ENCODE measurements around the gene NLRP4. TPM values are rescaled to one million over a fixed set of nuclear protein-coding genes. Genes with fewer than 3 reads are reported as not detected.
A peak's percentile ranks its signal among the peaks of the same experiment; 100 is the strongest.

NLRP4 gene
- total RNA-seq, 1 donor from 2014 or later, result not detected

- DNase-seq (ENCODE audit: extremely low spot score, unreplicated experiment), result peak; percentile 64
- H3K27ac Mint-ChIP-seq (ENCODE audit: unreplicated experiment), result no peak overlapping the region
- no peaks in the 10 kb centered on the region for H3K4me1 Mint-ChIP-seq (ENCODE audit: unreplicated experiment)
- H3K27me3 Mint-ChIP-seq (ENCODE audit: unreplicated experiment), result no peaks in the 10 kb centered on the region
- H3K4me3 Mint-ChIP-seq (ENCODE audit: unreplicated experiment), result no peak overlapping the region
- H3K9me3 Mint-ChIP-seq (ENCODE audit: unreplicated experiment), result peaks cover 47% of the 10 kb centered on the region
- no peak for TF ChIP-seq CTCF (IDR thresholded peaks at IDR 0.05)
- H3K36me3 Mint-ChIP-seq (ENCODE audit: unreplicated experiment), result no peaks in the 10 kb centered on the region
Measured at GRCh38 chr19:55809381-55810058, 26.8 kb upstream of the NLRP4 start.

- no peak for TF ChIP-seq CTCF (IDR thresholded peaks at IDR 0.05)
- Mint-ChIP-seq H3K36me3 (ENCODE audit: unreplicated experiment) (no peaks in the 10 kb centered on the region), H3K4me3 (ENCODE audit: unreplicated experiment) (no peak overlapping the region), H3K4me1 (ENCODE audit: unreplicated experiment) (no peaks in the 10 kb centered on the region), H3K27ac (ENCODE audit: unreplicated experiment) (no peak overlapping the region), H3K9me3 (ENCODE audit: unreplicated experiment) (peaks cover 54% of the 10 kb centered on the region), H3K27me3 (ENCODE audit: unreplicated experiment) (no peaks in the 10 kb centered on the region)
- peak; percentile 69 for DNase-seq (ENCODE audit: extremely low spot score, unreplicated experiment)
Measured at GRCh38 chr19:55811340-55811739, 25.0 kb upstream of the NLRP4 start.

- no peaks in the 10 kb centered on the region for H3K27me3 Mint-ChIP-seq (ENCODE audit: unreplicated experiment)
- no peak for DNase-seq (ENCODE audit: extremely low spot score, unreplicated experiment)
- no peak overlapping the region for H3K4me3 Mint-ChIP-seq (ENCODE audit: unreplicated experiment)
- H3K4me1 Mint-ChIP-seq (ENCODE audit: unreplicated experiment), result no peaks in the 10 kb centered on the region
- H3K36me3 Mint-ChIP-seq (ENCODE audit: unreplicated experiment), result no peaks in the 10 kb centered on the region
- H3K27ac Mint-ChIP-seq (ENCODE audit: unreplicated experiment), result no peak overlapping the region
- TF ChIP-seq CTCF (IDR thresholded peaks at IDR 0.05), result no peak
- H3K9me3 Mint-ChIP-seq (ENCODE audit: unreplicated experiment), result peaks cover 54% of the 10 kb centered on the region
Measured at GRCh38 chr19:55812449-55812848, 23.9 kb upstream of the NLRP4 start.

GRCh38 chr19:55813906-55814305 is 22.4 kb upstream of the NLRP4 start:
- H3K27ac Mint-ChIP-seq (ENCODE audit: unreplicated experiment), result no peak overlapping the region
- no peak overlapping the region for H3K4me3 Mint-ChIP-seq (ENCODE audit: unreplicated experiment)
- no peak for TF ChIP-seq CTCF (IDR thresholded peaks at IDR 0.05)
- H3K36me3 Mint-ChIP-seq (ENCODE audit: unreplicated experiment), result no peaks in the 10 kb centered on the region
- no peak for DNase-seq (ENCODE audit: extremely low spot score, unreplicated experiment)
- no peaks in the 10 kb centered on the region for H3K27me3 Mint-ChIP-seq (ENCODE audit: unreplicated experiment)
- peaks cover 57% of the 10 kb centered on the region for H3K9me3 Mint-ChIP-seq (ENCODE audit: unreplicated experiment)
- no peaks in the 10 kb centered on the region for H3K4me1 Mint-ChIP-seq (ENCODE audit: unreplicated experiment)

- Mint-ChIP-seq H3K27ac (ENCODE audit: unreplicated experiment) (no peak overlapping the region), H3K4me3 (ENCODE audit: unreplicated experiment) (no peak overlapping the region), H3K9me3 (ENCODE audit: unreplicated experiment) (peaks cover 41% of the 10 kb centered on the region), H3K4me1 (ENCODE audit: unreplicated experiment) (no peaks in the 10 kb centered on the region), H3K27me3 (ENCODE audit: unreplicated experiment) (no peaks in the 10 kb centered on the region), H3K36me3 (ENCODE audit: unreplicated experiment) (no peaks in the 10 kb centered on the region)
- no peak for DNase-seq (ENCODE audit: extremely low spot score, unreplicated experiment)
- TF ChIP-seq CTCF (IDR thresholded peaks at IDR 0.05), result no peak
Measured at GRCh38 chr19:55820037-55820436, 16.3 kb upstream of the NLRP4 start.
